Activated CD4-positive, alpha-beta T cell treated with anti-CD3 and anti-CD28 coated beads for 4 hours (primary cell): Measurements from ENCODE around the gene STK24.
A peak's percentile ranks its signal among the peaks of the same experiment; 100 is the strongest.

ENCODE experiments used
- DNase-seq, 2 donors: peaks; one replicate each; pipeline ENCODE4 v3.0.0-alpha.2; 2020

Gene STK24

DNA sequence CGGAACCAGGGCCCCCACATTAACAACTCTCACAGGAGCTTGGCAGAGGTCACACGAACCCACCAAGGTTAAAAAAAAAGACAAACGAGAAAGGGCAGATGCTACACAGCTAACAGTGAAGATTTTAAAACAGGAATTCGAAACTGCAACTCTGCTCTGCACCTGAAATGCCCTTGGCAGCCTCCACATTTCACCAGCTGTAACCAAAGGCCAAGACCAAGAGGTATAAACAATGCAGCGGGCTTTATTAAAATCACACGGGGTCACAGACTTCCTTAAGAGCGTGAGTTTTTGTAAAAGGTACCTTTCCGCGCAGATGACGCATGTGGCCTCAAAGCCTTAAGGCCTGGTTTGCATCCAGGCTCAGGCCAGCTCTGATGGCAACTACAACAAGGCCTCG lies 88.2 kb downstream of the STK24 start:
- no peak for DNase-seq

DNA sequence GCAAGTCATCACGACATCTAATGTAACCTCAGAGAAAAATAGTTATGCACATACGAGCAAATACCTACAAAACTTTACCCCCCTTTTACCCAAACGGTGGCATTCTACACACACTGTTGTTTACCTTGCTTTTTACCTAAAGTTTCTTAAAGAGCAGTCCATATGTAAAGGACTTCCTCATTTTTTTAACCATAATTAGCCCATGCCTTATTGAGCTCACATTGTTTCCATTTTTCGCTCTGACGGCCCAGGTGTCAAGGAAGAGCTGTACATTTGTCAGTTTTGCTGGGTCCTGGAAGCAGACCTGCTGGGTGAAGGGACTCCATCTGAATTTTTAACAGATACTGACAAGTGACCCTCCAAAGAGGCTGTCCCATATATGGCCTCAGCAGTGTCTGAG lies 89.4 kb downstream of the STK24 start:
- DNase-seq = no peak

- no peak for DNase-seq
Observed at GRCh38 chr13:98487016-98487415, 89.9 kb downstream of the STK24 start.

- no peak for DNase-seq
Observed at GRCh38 chr13:98486412-98486811, 90.5 kb downstream of the STK24 start.

DNA sequence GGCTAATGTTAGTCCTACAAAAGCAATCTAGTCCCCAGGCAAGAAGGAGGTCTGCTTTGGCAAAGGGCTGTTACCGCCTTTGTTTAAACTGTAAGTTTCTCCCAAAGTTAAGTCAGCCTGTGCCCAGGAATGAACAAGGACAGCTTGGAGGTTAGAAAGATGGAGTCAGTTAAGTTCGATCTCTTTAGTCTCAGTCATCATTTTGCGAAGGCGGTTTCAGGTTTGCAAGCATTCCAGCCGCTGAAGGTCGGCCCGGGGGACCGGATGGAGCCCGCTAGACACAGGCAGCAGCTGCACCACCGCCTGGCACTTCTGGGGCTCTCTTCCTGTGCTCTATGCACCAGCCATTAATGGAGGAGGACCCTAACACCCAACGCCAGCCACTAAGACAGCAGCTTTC lies 91.3 kb downstream of the STK24 start:
- no peak for DNase-seq

DNA sequence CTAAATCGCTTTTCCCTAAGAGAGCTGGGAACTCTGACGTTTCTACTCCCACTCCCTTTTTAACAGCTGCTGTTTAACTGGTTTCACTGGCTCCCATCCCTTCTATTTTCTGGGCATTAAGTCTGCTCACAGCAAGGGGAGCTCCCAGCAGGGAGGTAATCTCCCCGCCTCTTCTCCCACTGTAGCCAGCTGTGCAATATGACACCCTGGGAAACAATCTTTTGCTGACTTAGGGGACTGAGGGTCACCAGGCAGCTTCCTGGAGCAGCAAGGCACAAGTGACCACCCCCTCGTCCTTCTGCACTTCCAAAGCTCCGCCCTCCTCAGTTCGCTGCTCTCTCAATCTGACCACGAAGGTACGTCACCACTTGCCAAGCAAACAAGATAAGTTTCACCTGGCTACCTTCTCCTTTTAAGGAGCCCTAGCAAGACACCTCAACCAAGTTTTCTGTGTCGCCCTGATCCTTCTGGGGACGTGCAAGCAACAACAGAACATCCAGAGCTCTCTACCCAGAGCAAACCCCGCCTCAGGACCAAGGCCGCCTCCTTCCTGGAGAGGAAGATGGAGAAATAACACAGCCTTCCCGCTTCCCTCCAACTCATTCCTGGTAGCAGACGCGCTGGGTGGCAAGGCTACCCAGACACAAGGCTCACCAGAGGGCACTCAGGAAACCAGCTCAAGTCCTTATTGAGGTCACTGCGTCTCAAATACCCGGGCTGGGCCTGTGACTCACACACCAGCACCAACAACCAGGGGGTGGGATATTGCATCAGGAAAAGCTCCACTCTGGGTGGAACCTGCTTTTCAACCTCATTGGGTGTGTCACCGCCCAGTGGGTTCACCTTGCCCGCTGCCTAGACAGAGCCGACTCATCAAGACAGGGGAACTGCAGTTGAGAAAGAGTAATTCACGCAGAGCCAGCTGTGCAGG lies 92.4 kb downstream of the STK24 start:
- DNase-seq = peak; percentile 76 to 79

DNA sequence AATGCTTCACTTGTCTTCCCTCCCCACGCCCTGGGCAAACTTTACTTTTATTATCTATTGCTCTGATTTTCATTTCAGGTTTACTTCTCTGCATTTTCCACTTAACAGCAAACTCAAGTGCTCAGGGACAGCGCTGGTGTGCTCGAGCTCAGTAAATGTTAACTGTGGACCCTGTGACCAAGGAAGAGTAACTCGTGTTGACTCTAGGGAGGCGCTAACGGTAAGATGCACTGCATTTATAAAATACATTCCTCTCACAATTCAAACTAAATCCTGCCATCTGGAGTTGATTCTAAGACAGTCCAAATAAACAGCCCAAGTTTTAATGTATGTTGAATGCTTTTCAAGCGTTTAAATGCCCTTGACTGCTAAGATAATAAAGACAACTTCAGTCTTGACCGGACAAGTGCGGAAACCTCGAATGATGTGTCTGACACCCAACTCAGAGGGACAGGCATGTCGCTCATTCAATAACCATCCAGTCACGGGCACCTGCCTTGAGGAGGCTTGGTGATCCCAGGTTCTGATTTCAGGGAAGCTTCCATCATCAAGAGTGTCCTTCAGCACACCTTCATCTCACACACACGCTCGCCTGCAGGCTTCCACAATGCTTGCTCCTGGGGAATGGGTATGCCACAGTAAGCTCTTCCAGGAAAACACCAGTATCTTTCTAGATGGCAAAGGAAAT lies 93.2 kb downstream of the STK24 start:
- DNase-seq = no peak

DNA sequence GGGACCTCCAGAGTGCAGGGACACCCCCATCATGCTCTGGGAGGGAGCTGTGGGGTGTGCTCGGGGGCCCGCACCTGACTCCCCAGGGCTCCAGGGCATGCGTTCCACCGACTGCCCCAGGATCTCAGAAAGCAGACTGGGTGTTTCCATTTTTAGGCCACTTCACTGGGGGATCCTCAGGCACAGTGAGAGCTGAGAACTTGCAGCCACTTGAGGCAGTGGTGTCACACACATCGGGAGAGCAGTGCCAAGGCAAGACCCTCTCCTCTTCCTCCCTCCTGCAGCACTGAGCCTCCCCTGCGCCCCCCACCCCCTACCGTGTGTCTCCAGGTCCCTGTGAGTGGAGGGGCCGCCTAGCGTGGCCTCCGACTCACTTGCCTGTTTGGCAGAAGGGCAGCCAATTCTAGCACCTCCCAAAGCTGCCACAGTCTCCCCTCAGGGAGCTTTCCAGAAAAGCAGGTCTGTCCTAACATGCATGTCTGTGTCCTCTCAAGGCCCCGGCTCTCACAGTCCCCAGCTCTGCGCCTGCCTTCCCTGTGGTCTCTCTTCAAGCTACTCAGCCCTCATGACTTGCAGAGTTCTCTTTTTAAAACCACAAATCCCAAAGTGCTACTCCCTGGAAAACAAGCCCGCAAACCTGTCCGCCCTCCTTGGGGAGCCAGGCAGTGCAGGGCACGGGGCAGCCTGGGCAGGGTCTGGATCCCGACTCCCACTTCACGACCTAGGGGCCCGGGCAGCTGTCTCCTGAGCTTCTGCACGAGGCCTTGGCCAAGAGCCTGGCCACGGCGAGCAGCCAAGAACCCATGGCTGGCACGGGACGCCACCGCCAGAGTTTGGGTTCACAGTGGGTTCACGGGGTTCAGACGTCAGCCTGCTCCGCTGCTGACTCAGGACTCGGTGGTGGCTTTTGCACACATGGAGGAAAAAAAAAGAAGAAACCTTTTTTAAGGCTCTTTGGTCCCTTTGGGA lies 94.1 kb downstream of the STK24 start:
- DNase-seq = no peak

DNA sequence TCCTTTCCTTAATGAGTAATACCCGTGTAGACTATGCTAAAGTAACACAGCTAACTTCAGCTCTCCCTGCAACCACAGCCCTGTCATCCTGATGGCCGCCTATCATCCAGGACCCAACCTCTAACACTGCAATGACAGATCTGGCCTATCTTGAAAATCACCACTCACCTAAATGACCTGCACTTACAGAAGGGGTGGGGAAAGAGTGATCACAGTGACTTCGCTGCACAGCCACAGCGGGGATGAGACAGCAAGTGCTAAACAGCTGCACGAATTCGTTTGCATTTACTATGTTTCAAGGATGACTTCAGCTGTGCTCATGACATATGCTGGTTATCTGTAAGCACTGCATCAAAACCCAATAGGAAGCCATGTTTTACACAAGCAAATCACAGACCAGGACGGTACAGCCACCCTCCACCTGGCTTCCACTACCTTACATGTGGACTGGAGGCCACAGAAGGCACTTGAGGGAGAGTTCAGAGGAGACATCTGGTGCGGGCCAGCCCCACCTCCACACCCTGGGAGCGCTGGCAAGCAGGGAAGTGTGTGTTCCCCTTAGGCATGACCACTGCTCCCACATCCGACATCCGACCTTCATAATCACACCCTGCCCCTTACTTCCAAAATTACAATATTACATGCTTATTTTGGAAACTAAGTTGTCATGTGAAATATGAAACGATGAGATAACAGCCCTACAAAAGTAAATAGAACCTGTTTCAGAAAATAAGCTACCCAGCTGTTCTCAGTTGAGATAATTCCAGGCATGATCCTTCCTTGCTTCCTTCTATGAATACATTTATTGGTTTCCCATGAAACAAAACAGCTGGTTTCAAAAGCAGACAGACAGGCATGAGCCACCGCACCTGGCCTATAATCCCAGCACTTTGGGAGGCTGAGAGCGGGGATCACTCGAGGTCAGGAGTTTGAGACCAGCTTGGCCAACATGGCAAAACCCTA lies 95.7 kb downstream of the STK24 start:
- DNase-seq = no peak

GRCh38 chr13:98479496-98480003 lies 97.4 kb downstream of the STK24 start:
- DNase-seq = no peak

DNA sequence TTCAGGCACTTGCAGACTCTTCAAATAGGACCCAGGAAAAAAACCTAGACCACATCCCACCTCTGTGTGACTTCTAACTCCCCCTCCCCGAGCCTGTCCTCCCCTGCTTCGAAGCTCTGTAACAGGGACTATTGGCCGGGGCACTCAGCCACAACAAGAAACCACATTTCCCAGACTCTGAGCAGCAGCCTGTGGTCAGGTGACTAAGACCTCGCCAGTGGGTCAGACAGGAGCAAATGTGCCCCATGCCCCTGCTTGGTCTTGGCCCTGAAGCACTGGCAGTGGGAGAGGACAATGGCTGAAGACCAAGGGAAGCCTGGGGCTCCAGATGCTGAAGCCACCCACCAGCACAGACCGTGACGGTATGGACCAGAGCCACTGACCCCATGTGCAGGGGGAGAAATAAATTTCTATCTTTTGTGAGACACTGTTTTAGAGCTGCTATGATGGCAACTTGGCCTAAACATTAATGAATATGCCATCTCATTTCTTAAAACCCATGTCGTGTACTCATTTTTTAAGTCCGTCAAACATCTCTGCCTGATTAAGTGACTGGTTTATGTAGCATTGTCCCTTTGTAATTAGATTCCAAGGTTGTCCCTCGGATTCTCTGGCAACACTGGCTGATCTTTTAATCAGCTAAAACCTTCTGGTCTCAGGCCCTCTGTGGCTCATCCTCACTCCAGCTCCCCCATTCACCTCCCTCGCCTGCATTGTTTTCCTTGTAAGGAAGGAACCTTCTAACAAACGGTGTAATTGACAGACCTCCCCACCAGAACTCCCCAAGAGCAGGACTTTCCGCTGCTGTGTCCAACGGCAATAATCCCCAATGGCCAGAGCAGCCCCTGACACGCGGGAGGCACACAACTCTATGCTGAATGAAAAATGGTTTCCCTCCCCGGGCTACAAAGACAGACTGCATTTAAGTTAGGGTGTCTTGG lies 98.4 kb downstream of the STK24 start:
- no peak for DNase-seq

- DNase-seq = peak; percentile 85 to 88
Observed at GRCh38 chr13:98476538-98476966, 100.4 kb downstream of the STK24 start.

DNA sequence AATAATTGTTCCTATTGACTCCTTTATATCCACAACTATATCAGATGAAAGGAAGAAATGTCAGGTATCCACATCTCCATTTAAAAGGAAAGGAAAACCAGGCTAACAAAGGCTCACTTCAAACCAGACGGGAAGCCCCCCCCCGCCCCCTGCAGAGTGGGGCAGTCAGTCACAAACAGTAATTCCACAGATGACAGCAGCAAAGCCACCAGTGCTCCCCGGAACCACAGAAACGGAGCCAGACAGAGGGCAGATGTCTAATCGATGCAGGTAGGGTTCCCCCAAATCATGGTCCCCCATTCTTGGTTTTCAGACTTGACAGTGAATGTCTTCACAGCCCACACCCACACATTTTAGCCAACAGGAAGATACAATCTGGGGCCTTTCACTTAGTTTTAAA lies 100.8 kb downstream of the STK24 start:
- peak; percentile 67 to 71 for DNase-seq

DNA sequence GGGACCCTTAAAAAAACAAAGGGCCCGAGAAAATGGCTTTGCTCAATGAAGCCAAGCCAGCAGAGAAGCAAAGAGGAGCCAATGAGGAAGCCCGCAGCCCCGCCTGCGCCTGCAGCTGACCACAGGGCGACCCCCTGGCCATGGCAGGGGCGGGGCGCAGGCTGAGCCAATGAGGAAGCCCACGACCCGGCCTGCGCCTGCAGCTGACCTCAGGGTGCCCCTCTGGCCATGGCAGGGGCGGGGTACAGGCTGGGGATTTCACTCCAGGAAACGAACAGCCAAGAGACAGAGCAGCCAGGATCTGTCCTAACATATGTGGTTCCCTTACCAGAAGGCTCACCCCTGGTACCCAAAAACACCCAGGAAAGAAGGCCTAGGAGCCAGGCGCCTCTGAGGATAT lies 101.4 kb downstream of the STK24 start:
- no peak for DNase-seq

DNA sequence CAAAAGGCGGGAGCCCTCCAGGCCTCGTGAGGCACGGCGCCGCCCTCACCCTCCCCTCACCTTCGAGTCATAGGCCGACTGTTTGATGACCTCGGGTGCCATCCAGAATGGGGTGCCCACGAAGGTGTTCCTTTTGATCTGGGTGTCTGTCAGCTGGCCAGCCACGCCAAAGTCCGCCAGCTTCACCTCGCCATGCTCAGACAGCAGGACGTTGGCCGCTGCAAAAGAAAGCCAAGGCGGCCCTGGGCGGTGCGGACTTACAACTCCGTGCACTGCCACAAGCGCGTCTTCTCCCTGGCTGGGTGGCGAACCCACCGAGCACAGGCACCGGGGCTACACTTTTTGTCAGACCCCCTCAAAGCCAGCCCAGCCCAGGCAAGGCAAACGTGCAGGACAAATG lies 102.1 kb downstream of the STK24 start:
- DNase-seq = no peak

DNA sequence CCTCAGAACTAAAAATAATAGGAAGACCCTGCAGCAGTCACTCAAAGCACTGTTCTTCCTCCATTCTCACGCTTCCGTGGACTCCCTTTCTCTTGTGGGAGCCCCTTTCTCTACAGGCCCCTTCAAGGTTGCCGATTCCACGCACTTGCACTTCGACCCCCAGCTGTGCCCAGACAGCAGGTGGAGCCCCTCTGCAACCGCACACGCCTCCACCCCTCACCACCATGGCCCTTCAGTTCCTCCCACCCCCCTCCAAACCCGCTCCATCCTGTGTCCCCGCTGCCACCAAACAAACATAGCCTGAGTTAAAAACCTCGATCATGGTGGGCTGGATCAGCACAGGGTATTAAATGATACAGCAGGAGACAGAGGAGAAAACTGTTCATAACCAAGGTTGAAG lies 102.6 kb downstream of the STK24 start:
- no peak for DNase-seq

DNA sequence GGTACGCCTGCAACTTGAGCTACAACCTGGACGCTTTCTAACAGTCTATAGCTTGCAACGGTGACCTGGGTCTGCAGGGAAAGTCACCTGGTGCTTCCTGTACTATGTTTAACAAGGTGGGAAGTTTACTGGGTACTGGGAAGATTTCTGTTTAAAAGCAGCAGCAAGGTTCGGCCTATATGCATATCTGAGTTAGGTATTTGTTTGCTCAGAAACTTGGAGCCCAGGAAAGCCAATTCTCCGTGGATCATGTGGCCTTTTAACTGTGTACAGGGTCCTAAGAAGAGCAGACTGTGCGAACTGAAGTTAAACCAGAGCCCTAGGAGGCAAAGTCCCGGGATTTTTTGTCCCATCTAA lies 103.1 kb downstream of the STK24 start:
- DNase-seq = no peak

- DNase-seq = no peak
Observed at GRCh38 chr13:98473135-98473787, 103.6 kb downstream of the STK24 start.

DNA sequence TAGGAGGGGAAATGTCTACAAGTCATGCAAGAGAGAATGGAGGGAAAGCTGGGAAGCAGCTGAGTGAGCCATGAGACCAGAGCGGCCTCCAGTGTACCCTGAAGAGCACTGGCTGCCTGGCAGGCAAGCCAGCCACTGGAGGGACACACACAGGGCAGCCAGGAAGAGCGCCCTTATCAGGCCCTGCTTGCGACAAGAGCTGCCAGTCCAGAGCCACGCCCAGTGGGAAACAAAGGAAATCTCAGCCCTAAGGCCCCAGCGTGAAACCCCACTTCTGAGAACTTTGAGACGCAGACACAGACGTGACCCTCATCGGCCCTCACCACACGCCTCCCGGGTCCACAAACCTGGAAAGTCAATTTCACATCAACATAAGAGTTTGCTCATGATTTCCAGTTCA lies 105.0 kb downstream of the STK24 start:
- DNase-seq = no peak

GRCh38 chr13:98470920-98471319 lies 106.0 kb downstream of the STK24 start:
- no peak for DNase-seq
